Calu3 (cell line): ENCODE results near the gene DNAJB8. TPM values are rescaled to one million over a fixed set of nuclear protein-coding genes. Genes with fewer than 3 reads are reported as not detected.

Experiments
- BruUV-seq: library from RNA; stranded (reverse); fragments of 400-500 nt; replicated peaks from 2 replicates; lab custom pipeline; 2021; lab: Mats Ljungman, UMichigan
- CTCF ChIA-PET: fragments of 300-600 bp; sonication (Branson Sonifier 250); formaldehyde crosslinking; loops from one replicate; lab custom pipeline; 2022; ENCODE audit warnings: antibody characterized with exemption; lab: Charles Lee
- DNase-seq: peaks from one replicate; pipeline ENCODE4 v3.0.0; 2022
- H3K27ac Mint-ChIP-seq: one replicate; pipeline ENCODE4 v1.8.0; 2022; ENCODE audit warnings: mixed read lengths; ENCODE audit not compliant: unreplicated experiment
- H3K27me3 Mint-ChIP-seq: one replicate; pipeline ENCODE4 v1.8.0; 2022; ENCODE audit warnings: mixed read lengths; ENCODE audit not compliant: unreplicated experiment
- H3K36me3 Mint-ChIP-seq: one replicate; pipeline ENCODE4 v1.8.0; 2022; ENCODE audit warnings: mild to moderate bottlenecking, moderate library complexity, mixed read lengths; ENCODE audit not compliant: insufficient read depth, unreplicated experiment
- H3K4me1 Mint-ChIP-seq: one replicate; pipeline ENCODE4 v1.8.0; 2022; ENCODE audit warnings: mild to moderate bottlenecking, low read depth, mixed read lengths; ENCODE audit not compliant: unreplicated experiment
- H3K4me3 Mint-ChIP-seq: one replicate; pipeline ENCODE4 v1.8.0; 2022; ENCODE audit warnings: mild to moderate bottlenecking, low read depth, moderate library complexity, mixed read lengths; ENCODE audit not compliant: unreplicated experiment
- H3K9me3 Mint-ChIP-seq: one replicate; pipeline ENCODE4 v1.8.0; 2022; ENCODE audit warnings: low read depth, mixed read lengths; ENCODE audit not compliant: unreplicated experiment
- CTCF ChIP-seq: fragments of 200-600 bp; IDR thresholded peaks from one replicate; pipeline ENCODE4 v1.8.0; 2022; ENCODE audit warnings: antibody characterized with exemption; ENCODE audit not compliant: unreplicated experiment
- intact Hi-C: fragments of 100-400 bp; cut with micrococcal nuclease; formaldehyde crosslinking; loops from one replicate; pipeline ENCODE4 v1.10.0; 2022; ENCODE audit not compliant: unreplicated experiment
- total RNA-seq: library from RNA; stranded (reverse); gene quantifications from 2 replicates; pipeline ENCODE4 v1.2.3, GENCODE V29; 2022

The DNAJB8 gene
- total RNA-seq, 1 experiment from 2014 or later, result not detected

- CTCF ChIA-PET, result no interaction called here
- no peak overlapping the region for H3K27ac Mint-ChIP-seq
- no peaks in the 10 kb centered on the region for H3K36me3 Mint-ChIP-seq
- peaks cover 97% of the 10 kb centered on the region for H3K27me3 Mint-ChIP-seq
- DNase-seq, result no peak
- no peaks in the 10 kb centered on the region for H3K4me1 Mint-ChIP-seq
- no peak overlapping the region for H3K4me3 Mint-ChIP-seq
- no TSS peak for BruUV-seq
- TF ChIP-seq CTCF, result no peak
- intact Hi-C loops, result no loop called here
- H3K9me3 Mint-ChIP-seq, result no peaks in the 10 kb centered on the region
Observed at GRCh38 chr3:128463354-128463753, 3.3 kb downstream of the DNAJB8 start.

- no TSS peak for BruUV-seq
- H3K27ac Mint-ChIP-seq, result no peak overlapping the region
- no peaks in the 10 kb centered on the region for H3K9me3 Mint-ChIP-seq
- peaks cover 97% of the 10 kb centered on the region for H3K27me3 Mint-ChIP-seq
- intact Hi-C loops, result no loop called here
- TF ChIP-seq CTCF, result no peak
- H3K36me3 Mint-ChIP-seq, result peaks cover 2% of the 10 kb centered on the region
- no peak overlapping the region for H3K4me3 Mint-ChIP-seq
- DNase-seq, result no peak
- CTCF ChIA-PET, result interaction anchor here (1.4 kb wide), 1 partner anchor 21 kb away, joined by 3 read pairs; no protein-coding TSS in a partner anchor
- H3K4me1 Mint-ChIP-seq, result no peaks in the 10 kb centered on the region
Observed at GRCh38 chr3:128462931-128463330, 3.8 kb downstream of the DNAJB8 start.

- intact Hi-C loops, result no loop called here
- no TSS peak for BruUV-seq
- no peaks in the 10 kb centered on the region for H3K4me1 Mint-ChIP-seq
- H3K4me3 Mint-ChIP-seq, result no peak overlapping the region
- peaks cover 97% of the 10 kb centered on the region for H3K27me3 Mint-ChIP-seq
- no peaks in the 10 kb centered on the region for H3K9me3 Mint-ChIP-seq
- H3K27ac Mint-ChIP-seq, result no peak overlapping the region
- no peak for TF ChIP-seq CTCF
- CTCF ChIA-PET, result interaction anchor here (1.4 kb wide), 1 partner anchor 21 kb away, joined by 3 read pairs; no protein-coding TSS in a partner anchor
- H3K36me3 Mint-ChIP-seq, result peaks cover 6% of the 10 kb centered on the region
- no peak for DNase-seq
Observed at GRCh38 chr3:128462341-128462910, 4.3 kb downstream of the DNAJB8 start.

GRCh38 chr3:128461731-128462130 lies 5.0 kb downstream of the DNAJB8 start:
- CTCF ChIA-PET, result interaction anchor here (1.4 kb wide), 1 partner anchor 22 kb away, joined by 3 read pairs; no protein-coding TSS in a partner anchor
- TF ChIP-seq CTCF, result no peak
- Mint-ChIP-seq H3K27me3 (peaks cover 97% of the 10 kb centered on the region), H3K27ac (no peak overlapping the region), H3K9me3 (no peaks in the 10 kb centered on the region), H3K4me1 (no peaks in the 10 kb centered on the region), H3K4me3 (no peak overlapping the region), H3K36me3 (peaks cover 6% of the 10 kb centered on the region)
- DNase-seq, result no peak
- intact Hi-C loops, result no loop called here
- no TSS peak for BruUV-seq
